ENCODE results near the gene AKR1E2.

AKR1E2 gene

GRCh38 chr10:4822208-4822607 is 3.8 kb upstream of the AKR1E2 start:
- intact Hi-C loops (cut with micrococcal nuclease), result loop anchor here (10.0 kb wide), 3 partner anchors 463 to 803 kb away; partner anchors contain the start of gene NET1
- H3K27me3 Mint-ChIP-seq, result peaks cover 27% of the 10 kb centered on the region
- H3K4me1 Mint-ChIP-seq (ENCODE audit: low read depth), result peaks cover 47% of the 10 kb centered on the region
- H3K4me3 Mint-ChIP-seq, result no peak overlapping the region
- peak overlapping the region; percentile 70 for H3K27ac Mint-ChIP-seq
- H3K36me3 Mint-ChIP-seq (ENCODE audit: low read depth), result peaks cover 5% of the 10 kb centered on the region
- H3K9me3 Mint-ChIP-seq, result peaks cover 6% of the 10 kb centered on the region

- intact Hi-C loops (cut with micrococcal nuclease), result loop anchor here (10.0 kb wide), 3 partner anchors 460 to 800 kb away; partner anchors contain the start of gene NET1
- Mint-ChIP-seq H3K27ac (no peak overlapping the region), H3K4me3 (no peak overlapping the region), H3K9me3 (peaks cover 6% of the 10 kb centered on the region), H3K36me3 (ENCODE audit: low read depth) (peaks cover 5% of the 10 kb centered on the region), H3K4me1 (ENCODE audit: low read depth) (peaks cover 44% of the 10 kb centered on the region), H3K27me3 (peaks cover 24% of the 10 kb centered on the region)
Measured at GRCh38 chr10:4824791-4825310, 1.2 kb upstream of the AKR1E2 start.

GRCh38 chr10:4825456-4825867 is 545 bp upstream of the AKR1E2 start:
- Mint-ChIP-seq H3K4me3 (peak overlapping the region; percentile 74), H3K9me3 (peaks cover 6% of the 10 kb centered on the region), H3K4me1 (ENCODE audit: low read depth) (peaks cover 38% of the 10 kb centered on the region), H3K27me3 (peaks cover 24% of the 10 kb centered on the region), H3K36me3 (ENCODE audit: low read depth) (peaks cover 7% of the 10 kb centered on the region), H3K27ac (peak overlapping the region; percentile 94)
- intact Hi-C loops (cut with micrococcal nuclease), result loop anchor here (10.0 kb wide), 3 partner anchors 459 to 799 kb away; partner anchors contain the start of gene NET1

- intact Hi-C loops (cut with micrococcal nuclease), result loop anchor here (10.0 kb wide), 3 partner anchors 458 to 798 kb away; partner anchors contain the start of gene NET1
- Mint-ChIP-seq H3K27me3 (peaks cover 30% of the 10 kb centered on the region), H3K27ac (peak overlapping the region; percentile 94), H3K36me3 (ENCODE audit: low read depth) (peaks cover 21% of the 10 kb centered on the region), H3K9me3 (peaks cover 6% of the 10 kb centered on the region), H3K4me3 (peak overlapping the region; percentile 74), H3K4me1 (ENCODE audit: low read depth) (peaks cover 24% of the 10 kb centered on the region)
Measured at GRCh38 chr10:4826792-4827324, 851 bp downstream of the AKR1E2 start.

- intact Hi-C loops (cut with micrococcal nuclease), result loop anchor here (10.0 kb wide), 3 partner anchors 457 to 797 kb away; partner anchors contain the start of gene NET1
- H3K4me3 Mint-ChIP-seq, result no peak overlapping the region
- H3K27ac Mint-ChIP-seq, result no peak overlapping the region
- peaks cover 6% of the 10 kb centered on the region for H3K9me3 Mint-ChIP-seq
- H3K4me1 Mint-ChIP-seq (ENCODE audit: low read depth), result peaks cover 18% of the 10 kb centered on the region
- H3K36me3 Mint-ChIP-seq (ENCODE audit: low read depth), result peaks cover 27% of the 10 kb centered on the region
- H3K27me3 Mint-ChIP-seq, result peaks cover 30% of the 10 kb centered on the region
Measured at GRCh38 chr10:4828005-4828404, 2.0 kb downstream of the AKR1E2 start.

- peaks cover 34% of the 10 kb centered on the region for H3K36me3 Mint-ChIP-seq (ENCODE audit: low read depth)
- no peaks in the 10 kb centered on the region for H3K9me3 Mint-ChIP-seq
- H3K4me1 Mint-ChIP-seq (ENCODE audit: low read depth), result peaks cover 18% of the 10 kb centered on the region
- intact Hi-C loops (cut with micrococcal nuclease), result no loop called here
- H3K27me3 Mint-ChIP-seq, result peaks cover 21% of the 10 kb centered on the region
- no peak overlapping the region for H3K4me3 Mint-ChIP-seq
- H3K27ac Mint-ChIP-seq, result no peak overlapping the region
Measured at GRCh38 chr10:4830551-4830950, 4.5 kb downstream of the AKR1E2 start.

- Mint-ChIP-seq H3K4me1 (ENCODE audit: low read depth) (peaks cover 13% of the 10 kb centered on the region), H3K9me3 (no peaks in the 10 kb centered on the region), H3K36me3 (ENCODE audit: low read depth) (peaks cover 35% of the 10 kb centered on the region), H3K27me3 (peaks cover 16% of the 10 kb centered on the region), H3K27ac (no peak overlapping the region), H3K4me3 (no peak overlapping the region)
- intact Hi-C loops (cut with micrococcal nuclease), result no loop called here
Measured at GRCh38 chr10:4831091-4831490, 5.1 kb downstream of the AKR1E2 start.

GRCh38 chr10:4833286-4833685 is 7.3 kb downstream of the AKR1E2 start:
- Mint-ChIP-seq H3K27me3 (peaks cover 6% of the 10 kb centered on the region), H3K4me1 (ENCODE audit: low read depth) (no peaks in the 10 kb centered on the region), H3K36me3 (ENCODE audit: low read depth) (peaks cover 45% of the 10 kb centered on the region), H3K27ac (no peak overlapping the region), H3K4me3 (no peak overlapping the region), H3K9me3 (no peaks in the 10 kb centered on the region)
- intact Hi-C loops (cut with micrococcal nuclease), result no loop called here

- no peaks in the 10 kb centered on the region for H3K9me3 Mint-ChIP-seq
- H3K36me3 Mint-ChIP-seq (ENCODE audit: low read depth), result peaks cover 45% of the 10 kb centered on the region
- no peak overlapping the region for H3K27ac Mint-ChIP-seq
- H3K27me3 Mint-ChIP-seq, result peaks cover 6% of the 10 kb centered on the region
- no peak overlapping the region for H3K4me3 Mint-ChIP-seq
- intact Hi-C loops (cut with micrococcal nuclease), result no loop called here
- H3K4me1 Mint-ChIP-seq (ENCODE audit: low read depth), result no peaks in the 10 kb centered on the region
Measured at GRCh38 chr10:4834898-4835405, 8.9 kb downstream of the AKR1E2 start.

- no peaks in the 10 kb centered on the region for H3K9me3 Mint-ChIP-seq
- H3K27me3 Mint-ChIP-seq, result peaks cover 6% of the 10 kb centered on the region
- H3K36me3 Mint-ChIP-seq (ENCODE audit: low read depth), result peaks cover 42% of the 10 kb centered on the region
- no peaks in the 10 kb centered on the region for H3K4me1 Mint-ChIP-seq (ENCODE audit: low read depth)
- intact Hi-C loops (cut with micrococcal nuclease), result no loop called here
- H3K27ac Mint-ChIP-seq, result no peak overlapping the region
- H3K4me3 Mint-ChIP-seq, result no peak overlapping the region
Measured at GRCh38 chr10:4835494-4835918, 9.5 kb downstream of the AKR1E2 start.

- H3K4me3 Mint-ChIP-seq, result no peak overlapping the region
- intact Hi-C loops (cut with micrococcal nuclease), result no loop called here
- H3K27ac Mint-ChIP-seq, result no peak overlapping the region
- peaks cover 32% of the 10 kb centered on the region for H3K36me3 Mint-ChIP-seq (ENCODE audit: low read depth)
- H3K27me3 Mint-ChIP-seq, result peaks cover 2% of the 10 kb centered on the region
- no peaks in the 10 kb centered on the region for H3K4me1 Mint-ChIP-seq (ENCODE audit: low read depth)
- no peaks in the 10 kb centered on the region for H3K9me3 Mint-ChIP-seq
Measured at GRCh38 chr10:4836416-4836969, 10.5 kb downstream of the AKR1E2 start.

GRCh38 chr10:4837551-4837950 is 11.5 kb downstream of the AKR1E2 start:
- peaks cover 25% of the 10 kb centered on the region for H3K36me3 Mint-ChIP-seq (ENCODE audit: low read depth)
- no peak overlapping the region for H3K4me3 Mint-ChIP-seq
- H3K27me3 Mint-ChIP-seq, result no peaks in the 10 kb centered on the region
- H3K9me3 Mint-ChIP-seq, result no peaks in the 10 kb centered on the region
- no peak overlapping the region for H3K27ac Mint-ChIP-seq
- H3K4me1 Mint-ChIP-seq (ENCODE audit: low read depth), result no peaks in the 10 kb centered on the region
- intact Hi-C loops (cut with micrococcal nuclease), result no loop called here

GRCh38 chr10:4838743-4839142 is 12.7 kb downstream of the AKR1E2 start:
- Mint-ChIP-seq H3K27ac (no peak overlapping the region), H3K4me1 (ENCODE audit: low read depth) (no peaks in the 10 kb centered on the region), H3K4me3 (no peak overlapping the region)

GRCh38 chr10:4839353-4839752 is 13.3 kb downstream of the AKR1E2 start:
- intact Hi-C loops (cut with micrococcal nuclease), result no loop called here

More at GRCh38 chr10:4838743-4839142, 12.7 kb downstream of the AKR1E2 start:
- Mint-ChIP-seq H3K27me3 (no peaks in the 10 kb centered on the region), H3K36me3 (ENCODE audit: low read depth) (peaks cover 19% of the 10 kb centered on the region), H3K9me3 (no peaks in the 10 kb centered on the region)
- intact Hi-C loops (cut with micrococcal nuclease), result no loop called here

More at GRCh38 chr10:4839353-4839752, 13.3 kb downstream of the AKR1E2 start:
- Mint-ChIP-seq H3K9me3 (no peaks in the 10 kb centered on the region), H3K27me3 (no peaks in the 10 kb centered on the region), H3K36me3 (ENCODE audit: low read depth) (peaks cover 26% of the 10 kb centered on the region), H3K4me1 (ENCODE audit: low read depth) (no peaks in the 10 kb centered on the region), H3K27ac (no peak overlapping the region), H3K4me3 (no peak overlapping the region)
